H9 (cell line): ENCODE results near the gene ACSL6. TPM values are rescaled to one million over a fixed set of nuclear protein-coding genes. Genes with fewer than 3 reads are reported as not detected.

ENCODE experiments used
- DNase-seq: peaks from one replicate; pipeline ENCODE4 v3.0.0-alpha.2; 2017
- H2AFZ ChIP-seq: one replicate; pipeline ENCODE4 v1.6.1; 2013; ENCODE audit warnings: mild to moderate bottlenecking, low read length, control low read depth, moderate library complexity
- H2AK5ac ChIP-seq: 2 replicates; pipeline ENCODE4 v1.6.1; 2013; ENCODE audit warnings: low read length, control low read depth, mixed read lengths; ENCODE audit not compliant: insufficient read length
- H2BK120ac ChIP-seq: one replicate; pipeline ENCODE4 v1.6.1; 2013; ENCODE audit warnings: low read depth, mild to moderate bottlenecking, low read length, control low read depth, inconsistent platforms; ENCODE audit not compliant: poor library complexity, severe bottlenecking
- H2BK12ac ChIP-seq: 2 replicates; pipeline ENCODE4 v1.6.1; 2013; ENCODE audit warnings: low read length, control low read depth, mixed read lengths, low read depth; ENCODE audit not compliant: insufficient read length
- H2BK15ac ChIP-seq: 2 replicates; pipeline ENCODE4 v1.6.1; 2013; ENCODE audit warnings: low read depth, low read length, control low read depth
- H2BK20ac ChIP-seq: one replicate; pipeline ENCODE4 v1.6.1; 2013; ENCODE audit warnings: low read depth, mild to moderate bottlenecking, low read length, control low read depth, inconsistent platforms; ENCODE audit not compliant: poor library complexity, severe bottlenecking
- H2BK5ac ChIP-seq: 2 replicates; pipeline ENCODE4 v1.6.1; 2013; ENCODE audit warnings: low read length, control low read depth, mixed read lengths; ENCODE audit not compliant: insufficient read length
- H3K14ac ChIP-seq: 2 replicates; pipeline ENCODE4 v1.6.1; 2013; ENCODE audit warnings: low read length, control low read depth; ENCODE audit not compliant: insufficient read depth
- H3K18ac ChIP-seq: 2 replicates; pipeline ENCODE4 v1.6.1; 2013; ENCODE audit warnings: low read depth, mild to moderate bottlenecking, mixed read lengths, low read length, control low read depth; ENCODE audit not compliant: insufficient read length
- H3K23ac ChIP-seq: 2 replicates; pipeline ENCODE4 v1.6.1; 2013; ENCODE audit warnings: low read length, control low read depth, mixed read lengths, low read depth; ENCODE audit not compliant: insufficient read length
- H3K23me2 ChIP-seq: 2 replicates; pipeline ENCODE4 v1.6.1; 2013; ENCODE audit warnings: low read depth, mild to moderate bottlenecking, mixed read lengths, low read length, control low read depth; ENCODE audit not compliant: insufficient read length, poor library complexity, severe bottlenecking
- H3K27ac ChIP-seq: 2 replicates; pipeline ENCODE4 v1.5.1; 2013; ENCODE audit warnings: low read length, control low read depth, mixed read lengths, low read depth; ENCODE audit not compliant: insufficient read length
- H3K27me3 ChIP-seq: 2 replicates; pipeline ENCODE4 v1.6.1; 2013; ENCODE audit warnings: low read length, control low read depth, inconsistent platforms; ENCODE audit not compliant: insufficient read depth
- H3K4ac ChIP-seq: 2 replicates; pipeline ENCODE4 v1.6.1; 2013; ENCODE audit warnings: low read depth, mild to moderate bottlenecking, control low read depth, inconsistent platforms, low read length, moderate library complexity
- H3K4me1 ChIP-seq: 2 replicates; pipeline ENCODE4 v1.6.1; 2013; ENCODE audit warnings: low read length, control low read depth, inconsistent platforms; ENCODE audit not compliant: insufficient read depth
- H3K4me2 ChIP-seq: 2 replicates; pipeline ENCODE4 v1.6.1; 2013; ENCODE audit warnings: low read length, control low read depth, mixed read lengths; ENCODE audit not compliant: insufficient read length, insufficient read depth
- H3K56ac ChIP-seq: 2 replicates; pipeline ENCODE4 v1.6.1; 2013; ENCODE audit warnings: low read depth, mild to moderate bottlenecking, mixed read lengths, low read length, control low read depth; ENCODE audit not compliant: insufficient read length
- H3K79me1 ChIP-seq: 2 replicates; pipeline ENCODE4 v1.6.1; 2013; ENCODE audit warnings: low read depth, mild to moderate bottlenecking, moderate library complexity, low read length, control low read depth, inconsistent platforms; ENCODE audit not compliant: insufficient read depth, poor library complexity, severe bottlenecking
- H3K79me2 ChIP-seq: 2 replicates; pipeline ENCODE4 v1.6.1; 2013; ENCODE audit warnings: low read length, control low read depth, inconsistent platforms; ENCODE audit not compliant: insufficient read depth
- H3K9ac ChIP-seq: 2 replicates; pipeline ENCODE4 v1.6.1; 2013; ENCODE audit warnings: low read length, control low read depth, mixed read lengths; ENCODE audit not compliant: insufficient read length; ENCODE audit errors: extremely low read depth
- H3K9me3 ChIP-seq: one replicate; pipeline ENCODE4 v1.6.1; 2013; ENCODE audit warnings: low read depth, low read length, inconsistent platforms; ENCODE audit not compliant: control insufficient read depth
- H3T11ph ChIP-seq: one replicate; pipeline ENCODE4 v1.6.1; 2013; ENCODE audit warnings: mild to moderate bottlenecking, low read length, control low read depth, inconsistent platforms
- H4K20me1 ChIP-seq: one replicate; pipeline ENCODE4 v1.6.1; 2013; ENCODE audit not compliant: control insufficient read depth, insufficient read length, insufficient read depth
- H4K5ac ChIP-seq: 2 replicates; pipeline ENCODE4 v1.6.1; 2013; ENCODE audit warnings: low read depth, mild to moderate bottlenecking, mixed read lengths, low read length, control low read depth; ENCODE audit not compliant: insufficient read length
- H4K8ac ChIP-seq: replicated peaks from 2 replicates; pipeline ENCODE4 v1.6.1; 2013; ENCODE audit warnings: low read length, control low read depth, mixed read lengths, low read depth; ENCODE audit not compliant: insufficient read length
- H4K91ac ChIP-seq: 2 replicates; pipeline ENCODE4 v1.6.1; 2013; ENCODE audit warnings: low read depth, mild to moderate bottlenecking, moderate library complexity, mixed read lengths, low read length, control low read depth; ENCODE audit not compliant: insufficient read length
- H3K27ac Mint-ChIP-seq, 3 experiments: 2 replicates in 2 of 3; 3 replicates in 1 of 3; pipeline ENCODE4 v1.8.0; 2020 to 2021; ENCODE audit warnings: mixed read lengths in 3 of 3, mild to moderate bottlenecking in 1 of 3, moderate library complexity in 1 of 3
- H3K27me3 Mint-ChIP-seq: 2 replicates; pipeline ENCODE4 v1.8.0; 2021; ENCODE audit warnings: low read depth, mild to moderate bottlenecking, moderate library complexity, mixed read lengths
- H3K36me3 Mint-ChIP-seq, 3 experiments: 2 replicates in 2 of 3; 3 replicates in 1 of 3; pipeline ENCODE4 v1.8.0; 2020 to 2021; ENCODE audit warnings: low read depth in 3 of 3, mixed read lengths in 3 of 3; ENCODE audit not compliant: insufficient read depth in 1 of 3
- H3K4me1 Mint-ChIP-seq, 2 experiments: 2 replicates each; pipeline ENCODE4 v1.8.0; 2020; ENCODE audit warnings: mixed read lengths in 2 of 2
- H3K4me3 Mint-ChIP-seq, 2 experiments: 2 replicates in 1 of 2; 3 replicates in 1 of 2; pipeline ENCODE4 v1.8.0; 2020 to 2021; ENCODE audit warnings: mild to moderate bottlenecking in 2 of 2, mixed read lengths in 2 of 2, moderate library complexity in 1 of 2
- H3K9me3 Mint-ChIP-seq, 2 experiments: 2 replicates in 1 of 2; 3 replicates in 1 of 2; pipeline ENCODE4 v1.8.0; 2020; ENCODE audit warnings: mild to moderate bottlenecking in 2 of 2, mixed read lengths in 2 of 2, moderate library complexity in 1 of 2
- CTCF ChIP-seq: fragments of 200-600 bp; sonication (generic); conservative IDR thresholded peaks from 3 replicates; pipeline ENCODE4 v1.8.0; 2021; ENCODE audit warnings: antibody characterized with exemption, mild to moderate bottlenecking
- WGBS: extraction: QIAGEN DNeasy Blood & Tissue Kit; methylation state at CpG from one replicate; pipeline ENCODE4 v1.1.7; 2013; ENCODE audit warnings: missing lambda C conversion rate, low lambda C conversion rate, mixed read lengths; ENCODE audit not compliant: insufficient read length; ENCODE audit errors: extremely low coverage; 5-methylcytosine and 5-hydroxymethylcytosine counted together
- total RNA-seq: library from RNA; stranded (reverse); gene quantifications from 2 replicates; pipeline ENCODE4 v1.2.1, GENCODE V29; 2021

The ACSL6 gene
- total RNA-seq, 1 experiment from 2014 or later, result 1.6 TPM

GRCh38 chr5:132037353-132037752 lies 25.9 kb upstream of the ACSL6 start:
- DNase-seq, result no peak
- H3K14ac ChIP-seq, result no peak overlapping the region
- no peaks in the 10 kb centered on the region for H3K79me2 ChIP-seq
- H3K9me3 Mint-ChIP-seq, result no peaks in the 10 kb centered on the region
- no peak overlapping the region for H3K27ac ChIP-seq
- H4K20me1 ChIP-seq, result no peaks in the 10 kb centered on the region
- no peak overlapping the region for H2BK12ac ChIP-seq
- no peak overlapping the region for H3K18ac ChIP-seq
- no peak overlapping the region for H3K4ac ChIP-seq
- H3K4me1 ChIP-seq, result no peaks in the 10 kb centered on the region
- peaks cover 18% of the 10 kb centered on the region for H3K27me3 Mint-ChIP-seq
- no peaks in the 10 kb centered on the region for H3K23me2 ChIP-seq
- no peaks in the 10 kb centered on the region for H3K4me1 Mint-ChIP-seq
- WGBS, result no CpG with 5 or more reads among the region's 2 CpGs
- no peak overlapping the region for H2AFZ ChIP-seq
- H2BK120ac ChIP-seq, result no peak overlapping the region
- H3K9ac ChIP-seq, result no peak overlapping the region
- no peak overlapping the region for H2BK5ac ChIP-seq
- H4K5ac ChIP-seq, result no peak overlapping the region
- no peak overlapping the region for H3K23ac ChIP-seq
- H3K56ac ChIP-seq, result no peak overlapping the region
- no peak overlapping the region for H4K8ac ChIP-seq
- TF ChIP-seq CTCF, result no peak
- no peak overlapping the region for H3T11ph ChIP-seq
- no peak overlapping the region for H2BK20ac ChIP-seq
- no peaks in the 10 kb centered on the region for H3K79me1 ChIP-seq
- H3K9me3 ChIP-seq, result no peaks in the 10 kb centered on the region
- no peak overlapping the region for H2BK15ac ChIP-seq
- H2AK5ac ChIP-seq, result no peak overlapping the region
- H3K27ac Mint-ChIP-seq, result no peak overlapping the region
- H4K91ac ChIP-seq, result no peak overlapping the region
- H3K4me2 ChIP-seq, result no peak overlapping the region
- H3K4me3 Mint-ChIP-seq, result no peak overlapping the region
- no peaks in the 10 kb centered on the region for H3K36me3 Mint-ChIP-seq
- no peaks in the 10 kb centered on the region for H3K27me3 ChIP-seq
